Keratinocyte (primary cell): ENCODE results near the gene OMG.

ENCODE experiments used
- CTCF ChIP-seq, 3 experiments: IDR thresholded peaks in 1 of 3; conservative IDR thresholded peaks in 1 of 3; optimal IDR thresholded peaks in 1 of 3; 2 replicates in 2 of 3; 3 replicates in 1 of 3; pipeline versions ENCODE3 to v1.5.1; 2011; ENCODE audit warnings: low read length in 3 of 3, mild to moderate bottlenecking in 3 of 3, moderate library complexity in 2 of 3, control low read depth in 1 of 3, inconsistent platforms in 1 of 3; ENCODE audit not compliant: insufficient read depth in 2 of 3; ENCODE audit errors: extremely low read depth in 1 of 3
- EZH2 ChIP-seq: IDR thresholded peaks from one replicate; pipeline ENCODE4 v1.6.1; 2012; ENCODE audit warnings: inconsistent platforms, mild to moderate bottlenecking, low read length, moderate library complexity

DNA sequence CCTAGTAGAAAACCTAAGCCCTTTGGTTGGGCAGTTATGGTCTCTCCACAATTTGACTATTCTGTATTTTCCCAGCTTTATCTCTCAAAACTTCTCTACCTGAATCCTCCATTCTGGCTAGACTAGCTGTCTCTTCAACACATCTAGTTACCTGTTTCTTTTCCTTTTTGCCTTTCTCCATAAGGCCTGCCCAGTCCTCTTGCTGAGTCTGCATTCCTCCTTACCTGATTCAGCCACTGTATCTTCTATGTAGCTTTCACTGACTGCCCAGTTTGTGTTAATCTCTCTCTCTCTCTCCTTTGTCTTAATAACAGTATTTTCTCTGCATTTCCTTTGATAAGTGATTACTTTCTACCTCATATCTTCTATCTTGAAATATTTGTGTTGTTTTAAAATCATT is 26.5 kb upstream of the OMG start:
- TF ChIP-seq CTCF (optimal IDR thresholded peaks at IDR 0.05 in 1 of 3, IDR thresholded peaks at IDR 0.05 in 1 of 3, conservative IDR thresholded peaks at IDR 0.05 in 1 of 3; ENCODE audit: extremely low read depth in 1 of 3, insufficient read depth in 2 of 3, low read length in 3 of 3) (no peak), EZH2 (no peak)
